HG03469 (cell line): ENCODE data around the gene SLC17A2.

Source experiments
- ATAC-seq: cut with Tn5 transposase; IDR thresholded peaks from one replicate; pipeline ENCODE4 v1.9.1; 2021; ENCODE audit warnings: mild to moderate bottlenecking, moderate library complexity, moderate number of reproducible peaks; ENCODE audit not compliant: unreplicated experiment

Gene SLC17A2

DNA sequence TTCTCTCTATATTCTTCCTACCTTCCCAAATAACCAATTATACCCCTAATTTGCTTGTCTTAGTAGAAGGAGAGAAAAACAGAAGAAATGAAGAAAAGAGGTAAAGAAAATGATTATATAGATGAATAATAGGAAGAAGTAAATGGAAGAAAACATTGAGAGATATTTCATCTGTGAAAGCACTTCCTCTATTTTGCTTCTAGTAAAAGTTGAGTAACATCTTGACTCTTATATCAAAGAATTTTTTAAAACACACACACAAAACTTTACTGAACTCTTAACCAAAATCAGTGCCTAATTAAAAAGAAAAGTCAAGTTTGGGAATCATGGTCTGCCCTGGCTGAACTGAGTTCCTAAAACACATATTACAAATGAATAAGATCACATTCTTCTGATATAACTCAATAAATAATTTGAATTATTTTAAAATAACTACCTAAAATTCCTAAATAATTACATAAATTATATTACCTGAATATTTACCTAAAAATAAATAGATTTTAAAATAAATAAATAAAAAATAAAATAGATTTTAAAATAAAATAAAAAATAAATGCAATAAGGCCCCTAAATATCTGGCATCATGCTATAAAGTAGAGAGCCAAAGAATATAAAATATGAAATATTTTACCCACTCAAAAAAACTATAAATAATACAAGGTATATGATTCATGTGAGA lies 8.8 kb downstream of the SLC17A2 start:
- no peak for ATAC-seq

DNA sequence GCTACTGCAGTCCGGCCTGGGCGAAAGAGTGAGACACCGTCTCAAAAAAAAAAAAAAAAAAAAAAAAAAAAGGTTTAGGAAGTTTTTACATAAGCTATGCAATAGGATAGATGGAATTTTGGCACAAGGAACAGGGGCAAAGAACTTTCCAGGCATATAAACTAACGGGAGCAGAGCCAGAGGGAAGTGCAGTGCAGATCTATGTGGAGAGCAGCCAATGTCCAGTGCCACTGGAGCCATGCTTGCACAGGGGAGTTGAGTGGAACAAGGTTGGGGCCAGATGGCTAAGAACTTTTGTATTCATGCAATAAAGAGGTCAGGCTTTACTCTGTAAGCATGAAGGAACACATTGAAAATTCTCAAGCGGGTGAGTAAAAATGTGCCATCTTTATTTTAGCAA lies 10.8 kb downstream of the SLC17A2 start:
- no peak for ATAC-seq

DNA sequence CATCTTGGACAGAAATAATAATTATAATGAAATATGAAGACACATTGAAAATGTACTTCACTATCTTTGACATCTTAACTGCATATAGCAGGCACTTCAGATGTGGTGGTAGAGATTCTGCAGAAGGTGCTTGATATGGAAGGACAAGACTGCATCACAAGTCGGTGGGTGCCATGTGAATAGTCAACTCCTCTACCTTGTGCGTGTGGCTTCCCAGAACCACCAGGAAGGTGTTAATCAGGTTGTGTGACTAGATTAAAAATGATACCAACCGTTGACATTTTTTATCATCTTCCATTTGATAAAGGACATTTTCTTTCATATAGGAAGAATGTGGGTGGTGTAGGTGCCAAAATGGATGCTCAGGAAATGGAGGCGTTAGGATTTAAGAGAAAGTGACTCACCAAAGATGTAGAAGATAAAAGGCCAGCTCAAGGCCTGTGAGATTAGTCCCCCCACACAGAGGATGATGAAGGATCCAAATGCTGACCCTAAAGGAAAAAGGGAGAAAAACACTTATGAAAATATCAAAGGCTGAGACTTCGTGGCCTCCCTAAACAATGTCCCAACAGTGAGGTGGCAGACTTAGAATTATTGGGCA lies 12.3 kb downstream of the SLC17A2 start:
- no peak for ATAC-seq

DNA sequence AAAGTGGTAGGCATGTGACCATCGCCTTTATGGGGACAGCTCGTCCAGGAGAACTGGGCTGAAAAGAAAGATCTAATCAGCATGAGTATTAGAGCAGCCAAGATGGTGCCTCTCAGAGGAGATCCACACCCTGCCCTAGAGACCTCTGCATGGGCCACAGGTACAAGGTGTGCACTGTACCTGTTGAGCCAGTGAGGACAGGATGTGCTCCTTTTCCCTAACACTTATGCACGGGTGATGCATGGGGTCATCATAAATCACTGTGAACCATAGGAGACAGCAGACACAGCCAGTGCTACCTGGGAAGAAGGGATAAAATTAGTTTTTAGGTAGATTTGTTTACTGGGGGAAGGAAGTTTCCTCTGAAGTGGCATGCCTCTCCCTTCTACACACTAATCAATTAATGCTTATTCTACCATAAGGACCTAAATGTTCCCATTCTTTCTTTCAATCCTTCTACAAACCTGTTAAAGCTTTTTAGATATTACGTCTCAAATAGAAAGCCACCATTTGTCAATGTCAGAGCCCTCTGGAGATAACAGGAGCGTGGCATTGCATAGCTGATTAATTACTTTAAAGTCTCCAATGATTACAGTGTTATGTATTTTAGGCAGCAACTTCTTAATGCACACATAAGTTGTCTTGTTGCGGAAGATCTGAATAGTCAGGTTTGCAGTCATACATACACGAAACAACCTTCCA lies 13.6 kb downstream of the SLC17A2 start:
- ATAC-seq, result no peak

DNA sequence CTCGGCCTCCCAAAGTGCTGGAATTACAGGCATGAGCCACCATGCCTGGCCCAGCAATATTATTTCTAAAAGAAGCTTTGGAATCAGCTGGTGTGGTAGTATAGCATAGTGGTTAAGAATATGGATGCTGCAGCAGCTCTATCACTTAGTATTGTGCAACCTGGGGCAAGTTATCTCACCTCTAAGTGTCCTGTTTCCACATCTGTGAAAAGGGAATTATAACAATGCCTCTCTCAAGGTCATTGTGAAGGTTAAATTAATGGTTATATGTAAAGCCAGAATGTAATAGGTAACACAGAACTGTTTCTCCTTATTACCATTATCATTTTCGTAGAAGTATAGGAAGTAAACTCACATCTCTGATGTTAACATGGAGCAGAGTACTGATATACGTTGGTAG lies 14.2 kb downstream of the SLC17A2 start:
- ATAC-seq, result no peak

DNA sequence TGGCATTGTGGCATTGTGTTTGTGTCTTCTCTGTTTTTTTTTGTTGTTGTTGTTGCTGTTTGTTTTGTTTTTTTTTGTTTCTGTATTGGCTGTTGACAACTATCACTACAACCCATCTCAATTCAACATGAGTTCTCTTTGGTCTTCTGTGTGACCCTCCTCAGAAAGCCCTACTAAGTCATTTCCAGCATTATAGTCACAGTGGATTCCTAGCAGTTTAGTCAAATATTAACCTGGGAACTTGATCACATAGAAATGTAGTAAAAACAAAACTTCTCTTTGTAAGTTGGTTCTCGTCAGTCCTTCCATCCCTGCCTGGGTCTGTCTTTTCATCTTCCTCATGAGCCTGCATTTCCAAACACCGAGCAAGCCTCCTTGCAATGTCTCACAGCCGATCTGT lies 16.8 kb downstream of the SLC17A2 start:
- no peak for ATAC-seq

DNA sequence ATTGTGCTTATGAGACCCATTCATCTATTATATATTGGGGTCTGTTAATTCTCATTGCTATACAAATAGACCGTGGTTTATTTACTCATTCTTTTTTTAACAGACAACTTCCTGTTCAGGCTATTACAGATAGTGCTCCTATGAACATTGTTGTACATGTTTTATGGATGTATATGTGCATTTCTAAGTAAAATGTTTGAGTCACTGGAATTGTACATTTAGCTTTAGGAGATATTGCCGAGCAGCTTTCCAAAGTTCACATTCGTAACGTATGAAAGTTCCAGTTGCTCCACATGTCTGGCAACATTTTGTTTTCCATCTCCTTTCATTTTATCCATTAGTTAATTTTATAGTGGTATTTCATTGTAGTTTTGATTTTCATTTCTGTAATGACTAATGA lies 19.1 kb downstream of the SLC17A2 start:
- ATAC-seq, result no peak

DNA sequence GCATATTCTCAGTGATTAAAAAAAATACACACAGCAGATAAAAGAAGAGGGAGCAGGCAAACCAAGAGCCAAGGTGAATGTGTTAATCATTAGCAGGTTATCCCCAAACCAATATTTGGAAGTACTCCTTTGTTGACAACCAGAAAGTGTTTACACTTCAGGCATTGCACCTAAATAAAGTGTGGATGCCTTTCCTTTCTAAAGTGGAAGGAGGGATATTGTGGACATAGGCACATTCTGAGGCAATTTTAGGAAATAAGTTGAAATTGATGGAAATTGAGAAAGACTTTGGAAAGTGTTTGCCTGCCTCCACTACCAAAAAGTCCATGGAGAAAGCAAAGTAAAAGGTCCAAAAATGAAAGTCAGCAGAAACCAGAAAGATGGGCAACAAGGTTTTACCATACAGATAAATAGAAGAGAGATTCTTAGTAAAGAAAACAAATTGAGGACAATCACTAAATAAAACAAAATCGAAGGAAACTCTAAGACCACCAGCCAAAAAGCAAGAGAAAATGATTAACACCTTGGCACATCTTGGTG lies 22.9 kb downstream of the SLC17A2 start:
- ATAC-seq, result no peak

DNA sequence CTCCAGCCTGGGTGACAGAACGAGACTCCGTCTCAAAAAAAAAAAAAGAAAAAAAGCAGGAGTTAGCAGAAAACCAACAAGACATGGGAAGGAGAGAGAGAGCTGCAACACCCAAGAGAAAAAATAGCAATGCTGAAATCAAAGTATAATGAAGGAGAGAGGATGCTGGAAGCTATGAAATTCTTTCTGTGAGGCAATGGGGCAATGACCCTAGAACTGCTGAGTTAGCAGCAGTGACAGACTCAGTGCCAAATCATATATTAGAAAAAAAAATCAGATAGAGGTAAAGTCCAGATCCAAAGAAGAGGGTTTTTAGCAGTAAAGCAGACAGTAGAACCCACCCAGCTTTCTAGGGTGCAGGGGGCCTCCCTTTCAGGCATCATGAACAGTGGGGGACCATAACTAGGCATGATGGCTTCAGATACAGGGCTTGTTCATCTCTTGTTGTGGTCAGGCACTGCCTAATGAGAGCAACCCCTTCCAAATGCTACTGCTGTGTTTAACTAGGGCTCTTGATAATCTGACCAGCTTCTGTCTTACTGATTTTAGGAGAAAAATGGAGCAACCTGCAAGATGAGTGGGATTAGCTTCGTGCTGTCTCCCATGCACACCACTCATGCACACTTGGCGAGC lies 26.9 kb downstream of the SLC17A2 start:
- ATAC-seq, result no peak

DNA sequence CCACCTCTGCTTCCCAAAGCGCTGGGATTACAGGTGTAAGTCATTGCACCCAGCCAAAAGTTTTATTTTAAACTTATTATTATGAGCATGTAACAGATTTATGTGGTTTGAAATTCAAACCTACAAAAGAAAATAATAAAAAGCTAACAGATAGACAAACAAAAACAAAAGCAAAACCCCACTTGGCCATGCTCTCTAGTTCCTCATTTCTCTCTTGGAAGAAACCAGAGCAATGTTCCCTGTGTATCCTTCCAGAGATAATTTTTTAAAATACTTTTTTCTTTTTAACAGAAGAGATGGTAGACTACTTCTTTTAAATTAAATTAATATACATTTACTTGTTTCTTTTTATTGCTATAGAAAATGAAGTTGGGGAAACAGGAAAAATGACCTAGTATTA lies 28.4 kb downstream of the SLC17A2 start:
- no peak for ATAC-seq

DNA sequence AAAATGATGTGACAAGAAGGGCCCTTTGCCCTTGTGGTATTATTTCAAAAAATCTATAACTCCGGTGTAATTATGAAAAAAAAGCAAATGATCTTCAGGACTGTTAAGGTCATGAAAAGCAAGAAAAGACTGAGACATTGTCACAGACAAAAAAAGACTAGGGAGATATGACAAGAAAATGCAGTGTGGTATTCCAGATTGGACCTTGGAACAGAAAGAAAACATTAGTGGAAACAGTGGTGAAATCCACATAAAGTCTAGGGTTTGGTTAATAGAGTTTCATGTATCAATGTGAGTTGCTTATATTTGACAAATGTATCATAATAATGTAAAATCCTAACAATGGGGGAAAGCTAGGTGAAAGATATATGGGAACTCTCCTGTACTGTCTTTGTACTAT lies 29.6 kb downstream of the SLC17A2 start:
- ATAC-seq, result no peak

DNA sequence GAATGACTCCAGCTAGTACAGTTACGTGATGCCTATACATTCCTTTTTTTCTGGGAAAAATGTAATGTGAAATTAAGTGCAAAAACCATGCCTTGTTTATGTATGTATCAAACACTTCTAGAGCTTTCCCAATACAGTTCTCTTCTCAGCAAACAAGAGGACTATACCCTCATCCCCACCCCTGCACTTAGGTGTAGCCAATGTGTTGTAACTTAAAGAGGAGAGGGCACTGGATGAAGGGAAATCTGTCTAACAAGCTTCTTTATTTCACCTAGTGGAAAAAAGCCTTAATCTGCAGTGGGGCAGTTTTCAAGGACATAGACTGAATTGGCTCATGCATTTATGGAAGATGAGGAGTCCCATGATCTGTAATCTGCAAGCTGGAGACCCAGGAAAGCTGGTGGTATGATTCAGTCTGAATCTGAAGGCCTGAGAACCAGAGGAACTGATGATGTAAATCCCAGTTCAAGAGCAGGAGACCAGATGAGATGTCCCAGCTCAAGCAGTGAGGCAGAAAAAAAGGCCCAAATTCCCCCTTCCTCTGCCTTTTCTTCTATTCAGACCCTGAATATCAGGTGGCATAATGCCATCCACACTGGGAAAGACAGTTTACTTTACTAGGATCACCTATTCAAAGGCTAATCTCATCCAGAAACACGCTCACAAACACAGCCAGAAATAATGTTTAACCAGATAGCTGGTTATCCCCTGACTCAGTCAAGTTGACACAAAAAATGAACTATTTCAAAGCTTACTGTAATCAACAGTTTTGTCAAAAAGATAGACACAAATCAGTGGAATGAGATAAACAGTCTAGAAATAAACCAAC lies 30.7 kb downstream of the SLC17A2 start:
- no peak for ATAC-seq

DNA sequence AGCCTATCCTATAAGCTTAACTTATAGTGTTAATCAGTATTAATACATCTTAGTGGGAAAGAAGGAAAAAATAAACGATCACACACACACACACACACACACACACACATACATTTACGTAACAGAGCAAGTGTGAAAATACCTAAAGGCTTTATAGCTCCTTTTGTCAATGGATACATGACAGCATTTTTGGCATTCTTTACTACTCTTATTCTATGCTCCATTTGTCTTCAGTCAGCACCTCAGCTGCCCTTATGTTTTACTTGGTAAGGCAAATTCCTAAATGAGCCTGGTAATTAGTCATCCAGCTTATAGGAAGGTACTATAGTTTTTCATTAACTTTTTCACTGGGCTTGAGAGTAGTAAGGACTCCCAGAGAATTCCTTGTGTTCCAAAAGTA lies 31.4 kb downstream of the SLC17A2 start:
- ATAC-seq, result no peak

DNA sequence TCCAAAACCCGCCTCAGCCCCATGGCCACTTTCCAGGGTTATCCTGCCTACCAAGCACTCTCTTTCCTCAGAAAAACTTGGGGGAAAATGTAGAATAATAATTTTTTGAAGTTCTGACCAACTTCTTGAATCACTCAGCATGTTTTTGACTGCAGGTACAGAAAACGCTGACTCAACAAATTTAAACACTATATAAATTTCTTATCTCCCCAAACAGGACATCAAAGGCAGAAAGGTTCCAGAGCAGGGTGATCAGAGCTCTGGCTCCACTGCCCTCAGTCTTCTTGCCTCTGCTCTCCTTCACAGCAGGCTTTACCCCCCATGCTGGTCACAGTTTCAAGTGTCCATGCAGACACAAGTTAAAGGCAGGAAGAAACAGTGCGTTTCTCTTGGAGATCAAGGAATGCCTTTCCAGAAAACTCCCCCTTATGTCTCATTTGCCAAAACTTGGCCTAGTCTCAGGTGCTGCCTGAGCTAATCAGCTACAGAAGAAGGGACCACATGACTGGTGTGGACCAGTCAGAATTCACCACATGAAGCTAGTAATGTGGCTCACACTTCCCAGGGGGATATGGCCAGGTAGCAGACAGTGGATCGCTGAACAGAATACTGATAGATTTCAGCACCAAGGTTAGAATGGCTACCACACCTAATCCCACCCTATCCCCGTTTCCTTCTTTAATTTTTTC lies 32.1 kb downstream of the SLC17A2 start:
- no peak for ATAC-seq

DNA sequence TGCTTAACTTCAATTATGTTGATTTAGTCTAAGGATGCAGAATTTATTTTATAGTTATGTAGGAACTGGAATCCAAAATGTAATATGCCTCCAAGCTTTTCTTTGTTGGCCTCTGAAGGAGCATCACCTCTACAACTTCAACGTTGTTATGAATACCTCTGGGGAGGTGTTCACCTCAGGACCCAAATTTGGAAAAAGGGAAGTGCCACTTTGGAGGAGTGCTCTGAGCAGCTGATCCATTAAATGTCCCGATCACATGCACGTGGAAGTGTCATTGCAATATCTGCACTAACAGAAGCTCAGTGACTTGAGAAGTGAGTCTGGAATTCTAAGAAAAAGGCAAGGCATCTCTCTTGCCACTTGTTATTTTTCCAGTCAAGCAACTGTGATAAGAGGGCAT lies 34.2 kb downstream of the SLC17A2 start:
- no peak for ATAC-seq

DNA sequence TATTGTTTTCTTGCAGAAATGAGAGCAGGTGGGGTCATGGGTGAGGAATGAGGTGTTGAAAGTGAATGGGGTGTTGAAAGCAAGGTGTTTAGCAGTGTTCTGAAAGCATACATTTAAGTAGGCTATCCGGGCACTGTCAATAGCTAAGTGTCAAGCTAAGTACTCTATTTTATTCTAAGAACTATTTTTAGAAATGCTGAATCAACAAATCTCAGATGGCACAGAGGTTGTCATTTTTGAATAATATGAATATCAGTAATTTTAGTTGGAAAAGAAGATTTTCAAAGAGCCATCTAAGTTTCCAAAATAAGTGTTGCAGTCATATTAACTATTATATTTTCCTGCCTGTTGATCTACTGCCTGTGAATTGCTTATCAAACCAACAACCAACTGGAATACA lies 34.7 kb downstream of the SLC17A2 start:
- no peak for ATAC-seq

DNA sequence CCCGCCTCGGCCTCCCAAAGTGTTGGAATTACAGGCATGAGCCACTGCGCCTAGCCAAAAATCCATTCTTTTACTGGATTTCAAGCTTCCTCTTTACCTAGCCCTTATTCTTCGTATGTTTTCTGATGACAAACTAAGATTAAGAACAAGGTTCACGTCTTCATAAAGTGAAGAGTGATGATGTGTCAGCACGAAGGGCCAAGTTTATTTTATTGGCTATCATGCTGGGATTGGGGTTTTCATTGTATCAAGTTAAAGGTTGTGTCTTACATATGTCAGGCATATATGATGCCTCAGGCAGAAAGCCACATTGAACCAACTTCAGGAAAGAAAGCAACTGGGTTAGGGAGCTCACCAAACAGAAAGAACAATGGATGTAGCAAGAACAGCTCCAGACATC lies 36.7 kb downstream of the SLC17A2 start:
- ATAC-seq, result no peak

DNA sequence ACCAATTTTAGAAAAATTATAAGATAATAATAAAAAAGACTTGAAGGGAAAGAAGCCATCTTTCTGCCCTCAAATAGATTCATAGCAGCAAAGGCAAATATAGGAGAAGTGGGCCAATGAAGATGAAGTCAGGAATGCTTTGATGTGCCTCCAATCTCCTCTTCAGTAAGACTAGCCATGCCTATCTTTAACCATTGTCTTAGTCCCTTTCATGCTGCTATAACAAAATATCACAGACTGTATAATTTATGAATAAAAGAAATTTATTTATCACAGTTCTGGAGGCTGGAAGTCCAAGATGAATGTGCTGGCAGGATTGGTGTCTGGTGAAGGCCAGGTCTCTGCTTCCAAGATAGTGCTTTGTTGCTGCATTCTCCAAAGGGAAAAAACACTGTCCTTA lies 37.6 kb downstream of the SLC17A2 start:
- ATAC-seq, result no peak

DNA sequence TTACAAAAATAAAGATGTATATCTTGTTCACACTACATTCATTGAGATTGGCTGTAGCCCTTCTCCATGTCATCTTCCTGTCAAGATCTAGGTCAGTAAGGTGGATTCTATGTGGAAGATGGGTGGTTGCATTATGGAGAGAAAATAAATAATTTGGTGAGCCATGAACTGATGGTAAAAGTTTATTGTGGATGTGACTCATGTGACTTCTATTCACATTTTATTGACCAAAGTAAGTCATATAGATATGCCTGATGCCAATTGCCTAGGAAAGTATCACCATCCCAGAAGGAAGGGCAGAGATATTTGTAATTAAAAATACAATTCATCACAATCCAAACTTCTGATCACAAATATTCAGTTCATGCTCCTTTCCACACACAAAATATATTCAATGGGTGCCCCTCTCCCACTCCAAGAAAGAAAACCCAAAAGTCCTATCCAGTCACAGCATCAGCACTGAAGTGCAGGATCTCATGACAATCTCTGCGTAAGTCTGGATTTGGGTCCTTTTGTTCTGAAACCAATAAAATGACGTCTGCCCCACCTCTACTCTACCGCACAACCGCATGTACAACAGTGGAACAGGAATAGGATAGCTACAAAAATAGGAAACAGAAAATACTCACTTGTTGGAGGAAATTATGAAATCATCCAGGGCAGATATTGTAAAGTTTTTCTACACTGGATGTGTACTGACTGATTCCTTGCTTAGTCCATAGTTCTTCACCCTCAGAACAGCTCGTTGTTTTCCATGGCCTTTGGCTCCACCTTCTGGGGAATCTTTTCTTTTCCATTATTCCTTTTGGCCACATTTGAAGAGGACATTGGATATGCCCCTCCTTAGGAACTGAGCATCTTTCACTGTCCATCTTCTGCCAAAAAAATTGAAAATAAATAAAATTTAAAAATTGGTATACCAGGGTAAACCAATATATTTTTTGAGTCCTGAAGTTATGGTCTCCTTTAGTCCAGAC lies 40.3 kb downstream of the SLC17A2 start:
- ATAC-seq, result no peak
